ENCODE data around the gene AOC3. TPM values are rescaled to one million over a fixed set of nuclear protein-coding genes. Genes with fewer than 3 reads are reported as not detected.

AOC3 gene
- total and polyA plus RNA-seq, 2 of the 13 experiments (the other 11 are each of a cell fraction or from before 2014, with no cell fraction given): 8.7 to 51.7 TPM

DNA sequence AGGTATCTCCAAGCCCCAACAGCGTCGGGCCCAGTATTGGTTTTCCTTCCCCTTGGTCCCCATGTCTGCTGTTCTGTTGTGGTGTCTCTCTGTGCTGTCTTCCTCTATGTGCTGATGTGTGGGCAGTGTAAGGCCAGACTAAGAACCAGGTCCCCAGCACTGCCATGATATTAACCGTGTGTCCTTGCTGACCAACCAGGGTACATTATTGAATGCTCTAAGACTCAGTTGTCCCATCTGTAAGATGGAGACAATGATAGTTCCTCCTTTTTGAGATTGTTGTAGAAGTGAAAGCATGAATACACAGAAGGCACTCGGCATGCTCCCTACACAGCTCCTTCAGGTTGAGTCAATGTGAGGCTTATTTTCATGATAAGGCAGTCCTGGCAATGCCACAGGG, 20.6 kb downstream of the AOC3 start:
- Histone ChIP-seq H3K27me3 (ENCODE audit: control insufficient read depth in 1 of 2, insufficient read depth in 2 of 2, low read length in 2 of 2) (no peaks in the 10 kb centered on the region), H3K4me1 (ENCODE audit: insufficient read depth, low read length) (peaks cover 60% of the 10 kb centered on the region), H4K20me1 (ENCODE audit: insufficient read depth, low read length) (no peaks in the 10 kb centered on the region), H2AFZ (ENCODE audit: low read length) (no peak overlapping the region), H3K4me3 (replicated peaks in 1 of 3; ENCODE audit: insufficient read depth in 1 of 3, low read depth in 2 of 3, low read length in 3 of 3) (no peak overlapping the region), H3K79me2 (ENCODE audit: insufficient read depth, low read length) (no peaks in the 10 kb centered on the region), H3K27ac (ENCODE audit: extremely low read length, insufficient read depth, low read length) (peak overlapping the region; percentile 5), H3K36me3 (replicated peaks in 1 of 2; ENCODE audit: control insufficient read depth in 1 of 2, insufficient read depth in 2 of 2, low read length in 2 of 2) (no peaks in the 10 kb centered on the region), H3K9me3 (ENCODE audit: low read length) (peaks cover 9% of the 10 kb centered on the region), H3K4me2 (ENCODE audit: low read depth, low read length) (peak overlapping the region; percentile 23; the same call in 1 of the 2 replicates), H3K9ac (ENCODE audit: insufficient read depth, low read depth, low read length) (no peak overlapping the region)
- ATAC-seq: no peak
- no peak for FAIRE-seq
- in situ Hi-C loops (cut with HindIII; ENCODE audit: extremely low pct_ligation_motif_present, low pct_unique_long_range_greater_than_20kb): no loop called here
- CTCF ChIA-PET (ENCODE audit: low intra/inter-chr PET ratio, low total read pairs): no interaction called here
- POLR2A ChIA-PET: no interaction called here
- WGBS (ENCODE audit: low lambda C conversion rate): 97% methylated on average over 4 of the region's 4 CpGs
- DNase-seq (ENCODE audit: low spot score): no peak
- BruUV-seq (replicated peaks): no TSS peak
- intact Hi-C loops (cut with micrococcal nuclease; ENCODE audit: unreplicated experiment): no loop called here
- TF ChIP-seq NR1H2 (CRISPR knock-in tag; IDR thresholded peaks at IDR 0.05; ENCODE audit: borderline replicate concordance, low read depth): no peak
- TF ChIP-seq ZNF720 (CRISPR knock-in tag; IDR thresholded peaks at IDR 0.05): no peak
- TF ChIP-seq ZNF317 (CRISPR knock-in tag; IDR thresholded peaks at IDR 0.05): no peak
- TF ChIP-seq ETV6 (CRISPR knock-in tag; conservative IDR thresholded peaks at IDR 0.05): no peak
- TF ChIP-seq GLI4 (CRISPR knock-in tag; IDR thresholded peaks at IDR 0.05; ENCODE audit: borderline replicate concordance): 0 out of 2 replicates have a peak, but pooled peaks have one; percentile 33
- no peak for TF ChIP-seq CEBPG (CRISPR knock-in tag; IDR thresholded peaks at IDR 0.05)
- TF ChIP-seq ZNF782 (CRISPR knock-in tag; IDR thresholded peaks at IDR 0.05; ENCODE audit: borderline replicate concordance): peak; percentile 18; the same call in 1 of the 2 replicates
- no peak for TF ChIP-seq ZNF431 (CRISPR knock-in tag; IDR thresholded peaks at IDR 0.05; ENCODE audit: borderline replicate concordance, low read depth)
- TF ChIP-seq SAFB2 (CRISPR knock-in tag; IDR thresholded peaks at IDR 0.05; ENCODE audit: borderline replicate concordance, low read depth): no peak
- no peak for TF ChIP-seq ZNF552 (CRISPR knock-in tag; IDR thresholded peaks at IDR 0.05; ENCODE audit: borderline replicate concordance)
- TF ChIP-seq NFRKB (IDR thresholded peaks at IDR 0.05): no peak
- no peak for TF ChIP-seq TBX3 (IDR thresholded peaks at IDR 0.05; ENCODE audit: borderline replicate concordance)
- no peak for TF ChIP-seq MTF2 (CRISPR knock-in tag; IDR thresholded peaks at IDR 0.05; ENCODE audit: borderline replicate concordance)
- TF ChIP-seq REPIN1 (CRISPR knock-in tag; IDR thresholded peaks at IDR 0.05; ENCODE audit: borderline replicate concordance, low read depth): no peak
- TF ChIP-seq ZXDC (CRISPR knock-in tag; IDR thresholded peaks at IDR 0.05): no peak
- TF ChIP-seq PPARG (CRISPR knock-in tag; conservative IDR thresholded peaks at IDR 0.05): no peak
- no peak for TF ChIP-seq JDP2 (CRISPR knock-in tag; IDR thresholded peaks at IDR 0.05; ENCODE audit: borderline replicate concordance)
- TF ChIP-seq ZUFSP (CRISPR knock-in tag; IDR thresholded peaks at IDR 0.05; ENCODE audit: borderline replicate concordance): no peak
- TF ChIP-seq HDAC1 (CRISPR knock-in tag; IDR thresholded peaks at IDR 0.05): no peak
- TF ChIP-seq ZNF674 (CRISPR knock-in tag; IDR thresholded peaks at IDR 0.05; ENCODE audit: low read depth): no peak
- TF ChIP-seq ZFP1 (CRISPR knock-in tag; IDR thresholded peaks at IDR 0.05): no peak
- TF ChIP-seq ZNF761 (CRISPR knock-in tag; conservative IDR thresholded peaks at IDR 0.05): no peak
- no peak for TF ChIP-seq KAT2B (IDR thresholded peaks at IDR 0.05; ENCODE audit: borderline replicate concordance, low read depth, low read length)
- TF ChIP-seq ATRX (CRISPR knock-in tag; IDR thresholded peaks at IDR 0.05; ENCODE audit: borderline replicate concordance): no peak
- TF ChIP-seq ZKSCAN1 (IDR thresholded peaks at IDR 0.05; ENCODE audit: low read length): no peak

Measured in HepG2 (cell line).